B cell (primary cell): ENCODE results near the gene SNRPD3. TPM values are rescaled to one million over a fixed set of nuclear protein-coding genes. Genes with fewer than 3 reads are reported as not detected.
A peak's percentile ranks its signal among the peaks of the same experiment; 100 is the strongest.

Experiments used
- ATAC-seq: fragments of 200-7000 bp; cut with Tn5 transposase; one replicate; pipeline ENCODE4 v1.10.0; 2021; ENCODE audit warnings: low read depth, mild to moderate bottlenecking, moderate number of reproducible peaks, moderate library complexity
- CTCF ChIA-PET: fragments of 350-600 bp; sonication (Branson Sonifier 250); formaldehyde crosslinking; loops from one replicate; lab custom pipeline; 2021; ENCODE audit warnings: antibody characterized with exemption, inconsistent platforms; lab: Charles Lee
- POLR2A ChIA-PET: fragments of 350-600 bp; sonication (Branson Sonifier 250); formaldehyde crosslinking; loops from one replicate; lab custom pipeline; 2021; ENCODE audit warnings: antibody characterized with exemption; lab: Charles Lee
- DNase-seq: peaks from one replicate; pipeline ENCODE4 v3.0.0; 2013
- H2AFZ ChIP-seq: 2 replicates; pipeline ENCODE4 v1.6.1; 2012; ENCODE audit warnings: mild to moderate bottlenecking, low read depth, low read length; ENCODE audit not compliant: insufficient read depth, poor library complexity, severe bottlenecking
- H3K27ac ChIP-seq, 2 donors: 1 replicate in 1 of 2; 2 replicates in 1 of 2; pipeline ENCODE4 v1.5.1; 2012 to 2013; ENCODE audit warnings: low read length in 2 of 2, mild to moderate bottlenecking in 2 of 2, moderate library complexity in 1 of 2
- H3K27me3 ChIP-seq, 4 experiments: fragments of 200-600 bp in 1 of 4; sonication (generic) in 1 of 4; replicated peaks in 1 of 4; 1 replicate in 2 of 4; 2 replicates in 2 of 4; pipeline versions ENCODE4 v1.6.1 to v1.7.0; 2013 to 2016; ENCODE audit warnings: low read length in 3 of 4, mild to moderate bottlenecking in 2 of 4, mixed read lengths in 1 of 4, moderate library complexity in 1 of 4; ENCODE audit not compliant: insufficient read depth in 4 of 4, control insufficient read depth in 3 of 4; ENCODE audit errors: control extremely low read depth in 1 of 4
- H3K36me3 ChIP-seq, 2 experiments: replicated peaks in 1 of 2; 1 replicate in 1 of 2; 2 replicates in 1 of 2; pipeline versions ENCODE4 v1.6.1 to v1.7.1; 2013; ENCODE audit warnings: low read length in 1 of 2; ENCODE audit not compliant: insufficient read depth in 2 of 2, control insufficient read depth in 1 of 2; ENCODE audit errors: control extremely low read depth in 1 of 2, extremely low read depth in 1 of 2
- H3K4me1 ChIP-seq, 2 donors: fragments of 200-600 bp in 1 of 2; sonication (generic) in 1 of 2; 1 replicate in 1 of 2; 2 replicates in 1 of 2; pipeline versions ENCODE4 v1.5.1 to v1.6.1; 2013 to 2017; ENCODE audit warnings: low read length in 2 of 2; ENCODE audit not compliant: control insufficient read depth in 2 of 2, insufficient read depth in 2 of 2
- H3K4me2 ChIP-seq: replicated peaks from 2 replicates; pipeline ENCODE3; 2012; ENCODE audit warnings: mild to moderate bottlenecking, low read depth, low read length; ENCODE audit not compliant: poor library complexity, severe bottlenecking
- H3K4me3 ChIP-seq, 5 experiments: fragments of 200-600 bp in 1 of 5; sonication (generic) in 1 of 5; 1 replicate in 3 of 5; 2 replicates in 2 of 5; pipeline versions ENCODE4 v1.5.1 to v1.7.0; 2011 to 2016; ENCODE audit warnings: low read length in 4 of 5, mild to moderate bottlenecking in 4 of 5, low read depth in 2 of 5, control low read depth in 1 of 5, moderate library complexity in 1 of 5; ENCODE audit not compliant: insufficient read depth in 1 of 5; ENCODE audit errors: control extremely low read depth in 1 of 5, extremely low read depth in 1 of 5
- H3K79me2 ChIP-seq: fragments of 200-600 bp; sonication (generic); one replicate; pipeline ENCODE4 v1.6.0; 2016; ENCODE audit warnings: low read length; ENCODE audit not compliant: control insufficient read depth, insufficient read depth
- H3K9ac ChIP-seq: fragments of 200-600 bp; sonication (generic); 2 replicates; pipeline ENCODE4 v1.6.1; 2017; ENCODE audit warnings: mild to moderate bottlenecking, low read length, moderate library complexity
- H3K9me3 ChIP-seq, 3 donors: one replicate each; pipeline versions ENCODE4 v1.6.1 to v1.7.1; 2013; ENCODE audit warnings: low read length in 2 of 3; ENCODE audit not compliant: control insufficient read depth in 2 of 3, insufficient read depth in 1 of 3; ENCODE audit errors: control extremely low read depth in 1 of 3
- H4K20me1 ChIP-seq: 2 replicates; pipeline ENCODE4 v1.6.0; 2012; ENCODE audit warnings: mild to moderate bottlenecking, low read length; ENCODE audit not compliant: insufficient read depth, control insufficient read depth, poor library complexity, severe bottlenecking
- H3K27ac Mint-ChIP-seq: one replicate; pipeline ENCODE4 v1.8.0; 2021; ENCODE audit warnings: mixed read lengths
- H3K27me3 Mint-ChIP-seq: one replicate; pipeline ENCODE4 v1.8.0; 2021; ENCODE audit warnings: mixed read lengths
- H3K4me1 Mint-ChIP-seq: one replicate; pipeline ENCODE4 v1.8.0; 2021; ENCODE audit warnings: mixed read lengths
- H3K4me3 Mint-ChIP-seq: one replicate; pipeline ENCODE4 v1.8.0; 2021; ENCODE audit warnings: mixed read lengths
- H3K9me3 Mint-ChIP-seq: one replicate; pipeline ENCODE4 v1.8.0; 2022; ENCODE audit warnings: mixed read lengths; ENCODE audit not compliant: insufficient read depth
- CTCF ChIP-seq: fragments of 200-600 bp; IDR thresholded peaks from one replicate; pipeline ENCODE4 v1.8.0; 2022; ENCODE audit warnings: antibody characterized with exemption, mild to moderate bottlenecking
- EZH2 ChIP-seq: IDR thresholded peaks from 2 replicates; pipeline ENCODE4 v1.6.1; 2012; ENCODE audit warnings: borderline replicate concordance, low read depth, mild to moderate bottlenecking, moderate library complexity, low read length; ENCODE audit not compliant: insufficient read depth, poor library complexity, severe bottlenecking
- WGBS: methylation state at CpG from one replicate; pipeline ENCODE4 v1.1.5; 2013; ENCODE audit warnings: missing lambda C conversion rate; ENCODE audit not compliant: insufficient coverage; 5-methylcytosine and 5-hydroxymethylcytosine counted together
- intact Hi-C: fragments of 100-400 bp; cut with micrococcal nuclease; formaldehyde crosslinking; loops from one replicate; pipeline ENCODE4 v1.10.0; 2022
- polyA plus RNA-seq: library from polyadenylated mRNA; depleted of rRNA; stranded (reverse); fragments of >200 nt; gene quantifications from 2 replicates; pipeline ENCODE4 v1.2.3, GENCODE V29; 2012
- total RNA-seq, 2 donors: library from RNA; stranded (reverse); fragments of 120-200 nt in 1 of 2; gene quantifications; 1 replicate in 1 of 2; 2 replicates in 1 of 2; pipeline versions ENCODE4 v1.2.3 to v1.2.4, GENCODE V29; 2013 to 2022

The SNRPD3 gene
- total and polyA plus RNA-seq, 2 donors (not counting 1 experiment from before 2014, with no cell fraction given), result 76.7 to 165 TPM

- H3K9me3 ChIP-seq, result no peaks in the 10 kb centered on the region
- POLR2A ChIA-PET, result interaction anchor here (0.5 kb wide), 1 partner anchor 55 kb away, joined by 5 read pairs; no protein-coding TSS in a partner anchor
- peaks cover 44% of the 10 kb centered on the region for H3K4me1 Mint-ChIP-seq
Observed at GRCh38 chr22:24541681-24542515, 13.9 kb upstream of the SNRPD3 start.

More at GRCh38 chr22:24541681-24542515, 13.9 kb upstream of the SNRPD3 start:
- Histone ChIP-seq H3K4me3 (no peak overlapping the region), H4K20me1 (peaks cover 84% of the 10 kb centered on the region), H2AFZ (no peak overlapping the region), H3K4me1 (peaks cover 17 to 39% of the 10 kb centered on the region in 2 donors), H3K27ac (peak overlapping the region; percentile 29 to 71), H3K79me2 (peaks cover 43% of the 10 kb centered on the region), H3K4me2 (peak overlapping the region; percentile 62), H3K27me3 (no peaks in the 10 kb centered on the region), H3K9ac (peak overlapping the region; percentile 23), H3K36me3 (peaks cover 2 to 81% of the 10 kb centered on the region in 2 experiments)
- Mint-ChIP-seq H3K9me3 (no peaks in the 10 kb centered on the region), H3K27me3 (no peaks in the 10 kb centered on the region), H3K4me3 (no peak overlapping the region), H3K27ac (peak overlapping the region; percentile 63)
- TF ChIP-seq EZH2, result no peak
- TF ChIP-seq CTCF, result no peak
- ATAC-seq (peak; percentile 39), DNase-seq (no peak)
- intact Hi-C loops, result no loop called here
- CTCF ChIA-PET, result interaction anchor here (1.2 to 1.6 kb wide), 4 partner anchors 12 to 18 kb away, joined by 3 to 5 read pairs (median 4); no protein-coding TSS in a partner anchor
- whole genome bisulfite sequencing, result 51% methylated on average over 4 of the region's 6 CpGs
